ENCODE measurements around the gene SLC6A13.

DNA sequence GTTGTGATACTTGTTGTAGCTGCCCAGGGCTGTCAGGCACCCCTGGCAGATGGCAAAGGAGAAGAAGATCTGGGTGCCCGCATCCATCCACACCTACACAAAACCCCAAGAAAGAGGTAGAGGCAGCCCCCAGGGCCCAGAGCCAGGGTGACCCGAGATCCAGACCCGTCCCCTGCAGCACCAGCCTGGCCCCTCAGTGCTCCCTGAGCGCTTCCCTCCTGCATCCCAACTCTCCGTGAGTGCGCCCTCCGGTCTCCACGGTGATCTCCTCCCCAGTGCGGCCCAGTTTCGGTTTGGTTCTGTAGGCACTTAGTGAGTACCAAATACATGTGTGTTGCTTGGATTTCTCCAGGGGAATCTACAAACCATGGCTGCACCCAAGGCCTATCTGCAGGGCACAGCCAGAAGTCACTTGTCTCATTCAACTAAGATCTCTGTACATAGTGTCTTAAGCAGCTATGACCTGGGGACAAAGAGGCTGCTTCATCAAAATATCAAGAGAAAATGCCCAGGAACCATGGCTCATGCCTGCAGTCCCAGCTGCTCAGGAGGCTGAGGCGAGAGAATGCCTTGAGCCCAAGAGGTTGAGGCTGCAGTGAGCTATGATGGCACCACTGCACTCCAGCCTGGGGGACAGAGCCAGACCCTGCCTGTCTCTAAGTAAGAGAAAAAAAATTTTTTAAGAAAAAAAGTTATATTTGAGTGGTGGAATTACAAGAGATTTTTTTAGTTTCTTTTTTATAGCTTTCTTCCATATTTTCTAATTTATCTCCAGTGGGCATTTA, 64.5 kb downstream of the SLC6A13 start:
- no peak for TF ChIP-seq POLR2A (IDR thresholded peaks at IDR 0.05; ENCODE audit: low read depth, low read length)
- no peak for TF ChIP-seq TAF1 (IDR thresholded peaks at IDR 0.05; ENCODE audit: borderline replicate concordance, low read depth, low read length)

All from GM12892 (cell line).